Measurements from ENCODE around the gene ANO5. TPM values are rescaled to one million over a fixed set of nuclear protein-coding genes. Genes with fewer than 3 reads are reported as not detected.

The ANO5 gene
- polyA plus RNA-seq, 2 of the 4 experiments (the other 2 are of a cell fraction): 3.1 to 8.6 TPM

- DNase-seq (ENCODE audit: low read depth in 1 of 2, low spot score in 1 of 2): peak; percentile 30 to 45
- Histone ChIP-seq H3K4me3 (peak overlapping the region; percentile 68), H3K9me3 (no peaks in the 10 kb centered on the region), H3K27ac (peak overlapping the region; percentile 83 to 94), H3K4me1 (peaks cover 8% of the 10 kb centered on the region; the same call in 2 of the 3 replicates), H3K4me2 (peak overlapping the region; percentile 97)
- ATAC-seq: peak; percentile 72 to 75
- WGBS (ENCODE audit: missing lambda C conversion rate): 3% methylated on average over 12 of the region's 39 CpGs
- ChIA-PET POLR2A (no interaction called here), CTCF (interaction anchor here (0.6 to 1.8 kb wide), 4 partner anchors 12 to 326 kb away, joined by 3 to 6 read pairs (median 5); no protein-coding TSS in a partner anchor)
- TF ChIP-seq, protein P1, sequence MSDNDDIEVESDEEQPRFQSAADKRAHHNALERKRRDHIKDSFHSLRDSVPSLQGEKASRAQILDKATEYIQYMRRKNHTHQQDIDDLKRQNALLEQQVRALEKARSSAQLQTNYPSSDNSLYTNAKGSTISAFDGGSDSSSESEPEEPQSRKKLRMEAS (IDR thresholded peaks at IDR 0.05): peak; percentile 37
- TF ChIP-seq POLR2A (IDR thresholded peaks at IDR 0.05; ENCODE audit: low read length) (0 out of 2 replicates have a peak, but pooled peaks have one; percentile 15), SMC3 (IDR thresholded peaks at IDR 0.05) (no peak), PHF8 (IDR thresholded peaks at IDR 0.05; ENCODE audit: borderline replicate concordance, low read depth) (no peak), KDM5A (IDR thresholded peaks at IDR 0.05) (no peak), NFE2L2 (conservative IDR thresholded peaks at IDR 0.05; ENCODE audit: low read length) (no peak), NPAS2 (CRISPR knock-in tag; IDR thresholded peaks at IDR 0.05; ENCODE audit: borderline replicate concordance) (no peak)
- FAIRE-seq: no peak
Measured at GRCh38 chr11:22193348-22194051, 615 bp downstream of the ANO5 start.

- no peak overlapping the region for H3K27ac ChIP-seq
- 78% methylated on average over 5 of the region's 5 CpGs for WGBS (ENCODE audit: missing lambda C conversion rate)
- TF ChIP-seq, protein P2, sequence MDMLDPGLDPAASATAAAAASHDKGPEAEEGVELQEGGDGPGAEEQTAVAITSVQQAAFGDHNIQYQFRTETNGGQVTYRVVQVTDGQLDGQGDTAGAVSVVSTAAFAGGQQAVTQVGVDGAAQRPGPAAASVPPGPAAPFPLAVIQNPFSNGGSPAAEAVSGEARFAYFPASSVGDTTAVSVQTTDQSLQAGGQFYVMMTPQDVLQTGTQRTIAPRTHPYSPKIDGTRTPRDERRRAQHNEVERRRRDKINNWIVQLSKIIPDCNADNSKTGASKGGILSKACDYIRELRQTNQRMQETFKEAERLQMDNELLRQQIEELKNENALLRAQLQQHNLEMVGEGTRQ (IDR thresholded peaks at IDR 0.05): no peak
- TF ChIP-seq RAD21 (conservative IDR thresholded peaks at IDR 0.05 in 1 of 2, IDR thresholded peaks at IDR 0.05 in 1 of 2) (no peak), ZFP36 (IDR thresholded peaks at IDR 0.05; ENCODE audit: borderline replicate concordance, partially characterized antibody) (no peak), ZC3H11A (IDR thresholded peaks at IDR 0.05) (no peak), MAZ (IDR thresholded peaks at IDR 0.05; ENCODE audit: borderline replicate concordance, low read depth, low read length) (no peak), FOXS1 (CRISPR knock-in tag; IDR thresholded peaks at IDR 0.05) (no peak), HDAC2 (IDR thresholded peaks at IDR 0.05) (no peak), EHMT2 (IDR thresholded peaks at IDR 0.05; ENCODE audit: low read depth) (no peak), KDM1A (IDR thresholded peaks at IDR 0.05; ENCODE audit: low read depth) (no peak), RNF2 (IDR thresholded peaks at IDR 0.05; ENCODE audit: borderline replicate concordance, low read depth) (no peak), KDM5A (IDR thresholded peaks at IDR 0.05) (no peak), CTCF (IDR thresholded peaks at IDR 0.05) (no peak), RCOR1 (IDR thresholded peaks at IDR 0.05; ENCODE audit: low read depth, low read length) (no peak), CBX8 (IDR thresholded peaks at IDR 0.05) (no peak), EHF (CRISPR knock-in tag; IDR thresholded peaks at IDR 0.05) (no peak), BCL3 (IDR thresholded peaks at IDR 0.05) (no peak), TFCP2L1 (CRISPR knock-in tag; IDR thresholded peaks at IDR 0.05) (no peak), RFX5 (IDR thresholded peaks at IDR 0.05) (no peak), CHD4 (IDR thresholded peaks at IDR 0.05; ENCODE audit: borderline replicate concordance) (no peak)
- TF ChIP-seq, protein P3, sequence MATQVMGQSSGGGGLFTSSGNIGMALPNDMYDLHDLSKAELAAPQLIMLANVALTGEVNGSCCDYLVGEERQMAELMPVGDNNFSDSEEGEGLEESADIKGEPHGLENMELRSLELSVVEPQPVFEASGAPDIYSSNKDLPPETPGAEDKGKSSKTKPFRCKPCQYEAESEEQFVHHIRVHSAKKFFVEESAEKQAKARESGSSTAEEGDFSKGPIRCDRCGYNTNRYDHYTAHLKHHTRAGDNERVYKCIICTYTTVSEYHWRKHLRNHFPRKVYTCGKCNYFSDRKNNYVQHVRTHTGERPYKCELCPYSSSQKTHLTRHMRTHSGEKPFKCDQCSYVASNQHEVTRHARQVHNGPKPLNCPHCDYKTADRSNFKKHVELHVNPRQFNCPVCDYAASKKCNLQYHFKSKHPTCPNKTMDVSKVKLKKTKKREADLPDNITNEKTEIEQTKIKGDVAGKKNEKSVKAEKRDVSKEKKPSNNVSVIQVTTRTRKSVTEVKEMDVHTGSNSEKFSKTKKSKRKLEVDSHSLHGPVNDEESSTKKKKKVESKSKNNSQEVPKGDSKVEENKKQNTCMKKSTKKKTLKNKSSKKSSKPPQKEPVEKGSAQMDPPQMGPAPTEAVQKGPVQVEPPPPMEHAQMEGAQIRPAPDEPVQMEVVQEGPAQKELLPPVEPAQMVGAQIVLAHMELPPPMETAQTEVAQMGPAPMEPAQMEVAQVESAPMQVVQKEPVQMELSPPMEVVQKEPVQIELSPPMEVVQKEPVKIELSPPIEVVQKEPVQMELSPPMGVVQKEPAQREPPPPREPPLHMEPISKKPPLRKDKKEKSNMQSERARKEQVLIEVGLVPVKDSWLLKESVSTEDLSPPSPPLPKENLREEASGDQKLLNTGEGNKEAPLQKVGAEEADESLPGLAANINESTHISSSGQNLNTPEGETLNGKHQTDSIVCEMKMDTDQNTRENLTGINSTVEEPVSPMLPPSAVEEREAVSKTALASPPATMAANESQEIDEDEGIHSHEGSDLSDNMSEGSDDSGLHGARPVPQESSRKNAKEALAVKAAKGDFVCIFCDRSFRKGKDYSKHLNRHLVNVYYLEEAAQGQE (IDR thresholded peaks at IDR 0.05): no peak
- ChIA-PET CTCF (interaction anchor here (1.6 to 1.8 kb wide), 3 partner anchors 12 to 123 kb away, joined by 3 to 6 read pairs (median 6); no protein-coding TSS in a partner anchor), POLR2A (interaction anchor here (0.6 kb wide), 1 partner anchor 12 kb away, joined by 5 read pairs; no protein-coding TSS in a partner anchor)
- FAIRE-seq (no peak), DNase-seq (ENCODE audit: low read depth in 1 of 2, low spot score in 1 of 2) (no peak), ATAC-seq (no peak)
- H3K4me2 ChIP-seq: peak overlapping the region; percentile 97
- peaks cover 8% of the 10 kb centered on the region; the same call in 2 of the 3 replicates for H3K4me1 ChIP-seq
- peak overlapping the region; percentile 68 for H3K4me3 ChIP-seq
- no peaks in the 10 kb centered on the region for H3K9me3 ChIP-seq
Measured at GRCh38 chr11:22194306-22194705, 1.4 kb downstream of the ANO5 start.
